PC-9 (cell line): ENCODE measurements around the gene CYYR1. TPM values are rescaled to one million over a fixed set of nuclear protein-coding genes. Genes with fewer than 3 reads are reported as not detected.

Experiments used
- BruUV-seq: library from RNA; stranded (reverse); fragments of 400-500 nt; replicated peaks from 2 replicates; lab custom pipeline; 2021; lab: Mats Ljungman, UMichigan
- CTCF ChIA-PET: fragments of 300-600 bp; sonication (Branson Sonifier 250); formaldehyde crosslinking; loops from one replicate; lab custom pipeline; 2022; ENCODE audit warnings: antibody characterized with exemption; lab: Charles Lee
- POLR2A ChIA-PET: fragments of 300-600 bp; sonication (Branson Sonifier 250); formaldehyde crosslinking; loops from one replicate; lab custom pipeline; 2022; ENCODE audit warnings: antibody characterized with exemption; ENCODE audit not compliant: unreplicated experiment; lab: Charles Lee
- DNase-seq, 2 experiments: peaks; one replicate each; pipeline versions ENCODE4 v3.0.0 to v3.0.0-alpha.2; 2015 to 2022; ENCODE audit warnings: mixed read lengths in 1 of 2
- H2AFZ ChIP-seq: fragments of 200-600 bp; sonication (generic); 2 replicates; pipeline ENCODE4 v1.8.1; 2017; ENCODE audit warnings: antibody characterized with exemption
- H3F3A ChIP-seq: fragments of 200-600 bp; sonication (generic); 2 replicates; pipeline ENCODE4 v1.8.1; 2017; ENCODE audit warnings: antibody characterized with exemption, mild to moderate bottlenecking, low read depth; ENCODE audit not compliant: insufficient read depth
- H3K27ac ChIP-seq: fragments of 200-600 bp; sonication (generic); 2 replicates; pipeline ENCODE4 v1.6.1; 2016; ENCODE audit warnings: mixed run types
- H3K27me3 ChIP-seq: fragments of 200-600 bp; sonication (generic); 2 replicates; pipeline ENCODE4 v1.6.1; 2016; ENCODE audit warnings: low read depth, mixed run types; ENCODE audit not compliant: insufficient read depth
- H3K36me3 ChIP-seq: fragments of 200-600 bp; sonication (generic); 2 replicates; pipeline ENCODE4 v1.6.1; 2016; ENCODE audit warnings: low read depth, mixed run types
- H3K4me1 ChIP-seq: fragments of 200-600 bp; sonication (generic); replicated peaks from 2 replicates; pipeline ENCODE4 v1.6.1; 2016; ENCODE audit warnings: mixed run types; ENCODE audit not compliant: insufficient read depth
- H3K4me2 ChIP-seq: fragments of 200-600 bp; sonication (generic); 2 replicates; pipeline ENCODE4 v1.6.1; 2017; ENCODE audit warnings: mixed run types
- H3K4me3 ChIP-seq: fragments of 200-600 bp; sonication (generic); 2 replicates; pipeline ENCODE4 v1.6.1; 2016; ENCODE audit warnings: mixed run types
- H3K79me2 ChIP-seq: fragments of 200-600 bp; sonication (generic); 2 replicates; pipeline ENCODE4 v1.6.1; 2017; ENCODE audit warnings: low read depth, mixed run types
- H3K9me2 ChIP-seq: fragments of 200-600 bp; sonication (generic); 2 replicates; pipeline ENCODE4 v1.8.1; 2017; ENCODE audit warnings: mild to moderate bottlenecking; ENCODE audit not compliant: insufficient read depth
- H3K9me3 ChIP-seq: fragments of 200-600 bp; sonication (generic); 2 replicates; pipeline ENCODE4 v1.8.1; 2016; ENCODE audit warnings: low read depth; ENCODE audit not compliant: insufficient read depth
- H4K20me1 ChIP-seq: fragments of 200-600 bp; sonication (generic); 2 replicates; pipeline ENCODE4 v1.8.1; 2017; ENCODE audit not compliant: insufficient read depth
- EZH2 ChIP-seq: fragments of 200-600 bp; sonication (generic); IDR thresholded peaks from 2 replicates; pipeline ENCODE4 v1.8.0; 2017; ENCODE audit warnings: antibody characterized with exemption, low read depth
- intact Hi-C: fragments of 100-400 bp; cut with micrococcal nuclease; formaldehyde crosslinking; loops from one replicate; pipeline ENCODE4 v1.10.0; 2022; ENCODE audit not compliant: unreplicated experiment
- total RNA-seq: library from RNA; stranded (reverse); gene quantifications from 2 replicates; pipeline ENCODE4 v1.2.3, GENCODE V29; 2021
- TF ChIP-seq, protein P1 (sequence below): fragments of 200-600 bp; sonication (generic); conservative IDR thresholded peaks from 2 replicates; pipeline ENCODE4 v1.6.1; 2017; ENCODE audit warnings: mixed run types, antibody characterized with exemption, mild to moderate bottlenecking, moderate library complexity

Gene CYYR1
- total RNA-seq, 1 experiment from 2014 or later: not detected

DNA sequence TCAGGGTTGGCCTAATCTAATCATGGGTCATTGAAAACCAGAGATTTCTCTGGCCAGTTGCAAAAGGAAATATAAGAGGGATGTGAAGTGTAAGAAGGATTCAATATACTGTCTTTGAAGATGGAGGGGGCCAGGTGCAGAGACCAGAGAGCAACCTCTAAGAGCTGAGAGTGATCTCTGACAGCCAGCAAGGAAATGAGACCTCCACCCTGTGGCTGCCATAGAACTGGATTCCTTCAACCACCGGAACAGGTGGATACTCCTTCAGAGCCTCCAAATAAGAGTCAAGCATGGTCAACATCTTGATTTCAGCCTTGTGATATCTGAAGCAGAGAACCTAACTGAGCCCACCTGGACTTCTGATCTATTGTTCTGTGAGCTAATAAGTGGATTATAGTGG, 128.4 kb downstream of the CYYR1 start:
- Histone ChIP-seq H3K4me1 (no peaks in the 10 kb centered on the region), H3K27me3 (no peaks in the 10 kb centered on the region), H3F3A (no peaks in the 10 kb centered on the region), H3K79me2 (no peaks in the 10 kb centered on the region), H3K36me3 (no peaks in the 10 kb centered on the region), H3K27ac (no peak overlapping the region), H3K9me2 (no peaks in the 10 kb centered on the region), H2AFZ (no peak overlapping the region), H3K4me3 (no peak overlapping the region), H3K9me3 (no peaks in the 10 kb centered on the region), H3K4me2 (no peak overlapping the region), H4K20me1 (no peaks in the 10 kb centered on the region)
- POLR2A ChIA-PET: no interaction called here
- CTCF ChIA-PET: no interaction called here
- intact Hi-C loops: no loop called here
- TF ChIP-seq, protein P1, sequence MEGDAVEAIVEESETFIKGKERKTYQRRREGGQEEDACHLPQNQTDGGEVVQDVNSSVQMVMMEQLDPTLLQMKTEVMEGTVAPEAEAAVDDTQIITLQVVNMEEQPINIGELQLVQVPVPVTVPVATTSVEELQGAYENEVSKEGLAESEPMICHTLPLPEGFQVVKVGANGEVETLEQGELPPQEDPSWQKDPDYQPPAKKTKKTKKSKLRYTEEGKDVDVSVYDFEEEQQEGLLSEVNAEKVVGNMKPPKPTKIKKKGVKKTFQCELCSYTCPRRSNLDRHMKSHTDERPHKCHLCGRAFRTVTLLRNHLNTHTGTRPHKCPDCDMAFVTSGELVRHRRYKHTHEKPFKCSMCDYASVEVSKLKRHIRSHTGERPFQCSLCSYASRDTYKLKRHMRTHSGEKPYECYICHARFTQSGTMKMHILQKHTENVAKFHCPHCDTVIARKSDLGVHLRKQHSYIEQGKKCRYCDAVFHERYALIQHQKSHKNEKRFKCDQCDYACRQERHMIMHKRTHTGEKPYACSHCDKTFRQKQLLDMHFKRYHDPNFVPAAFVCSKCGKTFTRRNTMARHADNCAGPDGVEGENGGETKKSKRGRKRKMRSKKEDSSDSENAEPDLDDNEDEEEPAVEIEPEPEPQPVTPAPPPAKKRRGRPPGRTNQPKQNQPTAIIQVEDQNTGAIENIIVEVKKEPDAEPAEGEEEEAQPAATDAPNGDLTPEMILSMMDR: no peak
- no peak for TF ChIP-seq EZH2
- no TSS peak for BruUV-seq
- no peak for DNase-seq

DNA sequence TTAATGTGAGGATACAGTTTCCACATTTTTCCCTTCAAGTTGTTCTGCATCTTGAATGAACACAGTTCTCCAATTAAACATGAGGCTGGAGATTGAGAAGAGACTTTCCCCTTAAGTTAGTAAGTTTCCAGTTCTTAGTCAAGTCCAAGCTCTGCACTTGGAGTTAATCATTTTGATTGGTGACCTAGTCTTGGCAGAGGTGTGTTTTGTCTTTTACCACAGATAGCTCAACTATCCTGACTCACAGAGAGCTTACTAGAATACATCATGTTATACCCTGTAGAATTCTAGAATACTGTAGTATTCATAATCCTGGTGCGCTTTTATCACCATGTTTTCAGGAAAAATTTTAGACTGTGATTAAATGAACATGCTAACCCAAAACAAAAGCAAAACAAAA, 129.2 kb downstream of the CYYR1 start:
- Histone ChIP-seq H3K4me3 (no peak overlapping the region), H3K4me2 (no peak overlapping the region), H3K9me2 (no peaks in the 10 kb centered on the region), H3F3A (no peaks in the 10 kb centered on the region), H3K9me3 (no peaks in the 10 kb centered on the region), H3K27me3 (no peaks in the 10 kb centered on the region), H3K79me2 (no peaks in the 10 kb centered on the region), H2AFZ (no peak overlapping the region), H3K36me3 (no peaks in the 10 kb centered on the region), H3K4me1 (no peaks in the 10 kb centered on the region), H3K27ac (no peak overlapping the region), H4K20me1 (no peaks in the 10 kb centered on the region)
- ChIA-PET POLR2A (interaction anchor here (0.6 kb wide), 1 partner anchor 38 kb away, joined by 4 read pairs; no protein-coding TSS in a partner anchor), CTCF (no interaction called here)
- TF ChIP-seq EZH2: no peak
- TF ChIP-seq, protein P1: no peak
- BruUV-seq: no TSS peak
- DNase-seq: no peak
- intact Hi-C loops: no loop called here

DNA sequence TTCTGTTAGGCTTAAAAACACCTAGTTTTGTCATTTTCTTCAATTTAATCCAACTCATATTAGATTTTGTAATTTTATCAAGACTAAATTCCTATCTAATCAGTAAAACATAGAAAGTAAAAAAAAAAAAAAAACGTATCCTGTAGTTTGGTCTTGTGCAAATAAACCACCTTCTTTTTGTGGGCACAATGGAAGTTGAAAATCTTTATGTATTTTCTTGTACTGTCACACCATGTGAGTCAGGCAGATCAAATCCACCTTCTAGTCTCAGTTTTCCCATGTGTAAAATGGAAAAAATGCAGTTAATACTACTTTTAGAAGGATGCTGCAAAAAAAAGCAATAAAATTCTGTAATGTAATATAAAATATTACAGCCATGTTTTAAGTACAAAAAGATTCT, 129.8 kb downstream of the CYYR1 start:
- DNase-seq: no peak
- H3K36me3 ChIP-seq: no peaks in the 10 kb centered on the region
- no peaks in the 10 kb centered on the region for H3K9me3 ChIP-seq
- no peaks in the 10 kb centered on the region for H3F3A ChIP-seq
- H3K9me2 ChIP-seq: no peaks in the 10 kb centered on the region
- H2AFZ ChIP-seq: no peak overlapping the region
- H3K4me3 ChIP-seq: no peak overlapping the region
- no peak overlapping the region for H3K4me2 ChIP-seq
- BruUV-seq: no TSS peak
- no peak overlapping the region for H3K27ac ChIP-seq
- intact Hi-C loops: no loop called here
- TF ChIP-seq, protein P1: no peak
- no peak for TF ChIP-seq EZH2
- no peaks in the 10 kb centered on the region for H4K20me1 ChIP-seq
- POLR2A ChIA-PET: no interaction called here
- no peaks in the 10 kb centered on the region for H3K4me1 ChIP-seq
- H3K27me3 ChIP-seq: no peaks in the 10 kb centered on the region
- H3K79me2 ChIP-seq: no peaks in the 10 kb centered on the region
- CTCF ChIA-PET: no interaction called here
